ENCODE data around the gene SDR9C7. TPM values are rescaled to one million over a fixed set of nuclear protein-coding genes. Genes with fewer than 3 reads are reported as not detected.
A peak's percentile ranks its signal among the peaks of the same experiment; 100 is the strongest.

The SDR9C7 gene
- total RNA-seq, 1 experiment from 2014 or later: not detected

GRCh38 chr12:56951582-56952339 lies 17.6 kb upstream of the SDR9C7 start:
- no peaks in the 10 kb centered on the region for H3K27me3 Mint-ChIP-seq (ENCODE audit: insufficient read depth, unreplicated experiment)
- H3K27ac Mint-ChIP-seq (ENCODE audit: low read depth, unreplicated experiment): no peak overlapping the region
- no TSS peak for BruUV-seq (replicated peaks)
- intact Hi-C loops (cut with micrococcal nuclease): no loop called here
- H3K4me1 Mint-ChIP-seq (ENCODE audit: insufficient read depth, unreplicated experiment): peaks cover 22% of the 10 kb centered on the region
- no peaks in the 10 kb centered on the region for H3K9me3 Mint-ChIP-seq (ENCODE audit: unreplicated experiment)
- TF ChIP-seq, protein P1, sequence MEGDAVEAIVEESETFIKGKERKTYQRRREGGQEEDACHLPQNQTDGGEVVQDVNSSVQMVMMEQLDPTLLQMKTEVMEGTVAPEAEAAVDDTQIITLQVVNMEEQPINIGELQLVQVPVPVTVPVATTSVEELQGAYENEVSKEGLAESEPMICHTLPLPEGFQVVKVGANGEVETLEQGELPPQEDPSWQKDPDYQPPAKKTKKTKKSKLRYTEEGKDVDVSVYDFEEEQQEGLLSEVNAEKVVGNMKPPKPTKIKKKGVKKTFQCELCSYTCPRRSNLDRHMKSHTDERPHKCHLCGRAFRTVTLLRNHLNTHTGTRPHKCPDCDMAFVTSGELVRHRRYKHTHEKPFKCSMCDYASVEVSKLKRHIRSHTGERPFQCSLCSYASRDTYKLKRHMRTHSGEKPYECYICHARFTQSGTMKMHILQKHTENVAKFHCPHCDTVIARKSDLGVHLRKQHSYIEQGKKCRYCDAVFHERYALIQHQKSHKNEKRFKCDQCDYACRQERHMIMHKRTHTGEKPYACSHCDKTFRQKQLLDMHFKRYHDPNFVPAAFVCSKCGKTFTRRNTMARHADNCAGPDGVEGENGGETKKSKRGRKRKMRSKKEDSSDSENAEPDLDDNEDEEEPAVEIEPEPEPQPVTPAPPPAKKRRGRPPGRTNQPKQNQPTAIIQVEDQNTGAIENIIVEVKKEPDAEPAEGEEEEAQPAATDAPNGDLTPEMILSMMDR (IDR thresholded peaks at IDR 0.05; ENCODE audit: unreplicated experiment): no peak
- ChIA-PET POLR2A (interaction anchor here (0.6 kb wide), 2 partner anchors 94 to 235 kb away, joined by 3 read pairs; no protein-coding TSS in a partner anchor), CTCF (interaction anchor here (0.5 to 1.2 kb wide), 3 partner anchors 91 to 194 kb away, joined by 3 to 5 read pairs (median 3); no protein-coding TSS in a partner anchor)
- DNase-seq (ENCODE audit: unreplicated experiment): no peak
- H3K36me3 Mint-ChIP-seq (ENCODE audit: insufficient read depth, unreplicated experiment): no peaks in the 10 kb centered on the region
- no peak overlapping the region for H3K4me3 Mint-ChIP-seq (ENCODE audit: unreplicated experiment)

DNA sequence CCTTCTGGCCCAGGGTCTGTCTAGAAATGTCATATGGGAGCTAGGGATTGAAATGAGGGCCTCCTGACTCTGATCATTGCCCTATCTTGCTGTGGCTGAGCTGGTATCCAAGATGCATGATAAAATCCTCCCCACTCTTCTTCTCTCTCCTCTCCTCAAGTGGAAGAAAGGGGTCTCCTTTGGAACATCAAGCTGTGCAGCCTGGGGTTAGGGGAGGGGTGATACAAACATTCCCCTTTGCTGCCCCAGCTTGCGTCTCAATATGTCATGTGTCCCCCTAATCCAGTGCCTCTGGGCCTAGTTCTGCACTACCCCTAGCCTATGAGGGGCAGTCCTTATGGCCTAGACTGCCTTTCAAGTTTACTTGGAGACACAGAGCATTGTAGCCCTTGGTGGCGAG lies 14.7 kb upstream of the SDR9C7 start:
- H3K9me3 Mint-ChIP-seq (ENCODE audit: unreplicated experiment): no peaks in the 10 kb centered on the region
- peaks cover 6% of the 10 kb centered on the region for H3K4me1 Mint-ChIP-seq (ENCODE audit: insufficient read depth, unreplicated experiment)
- intact Hi-C loops (cut with micrococcal nuclease): no loop called here
- H3K4me3 Mint-ChIP-seq (ENCODE audit: unreplicated experiment): no peak overlapping the region
- ChIA-PET CTCF (interaction anchor here (0.7 to 1.4 kb wide), 4 partner anchors 37 to 461 kb away, joined by 3 to 7 read pairs (median 4); no protein-coding TSS in a partner anchor), POLR2A (interaction anchor here (0.6 to 1.9 kb wide), 2 partner anchors 51 to 223 kb away, joined by 3 to 7 read pairs; no protein-coding TSS in a partner anchor)
- H3K27me3 Mint-ChIP-seq (ENCODE audit: insufficient read depth, unreplicated experiment): no peaks in the 10 kb centered on the region
- DNase-seq (ENCODE audit: unreplicated experiment): no peak
- H3K36me3 Mint-ChIP-seq (ENCODE audit: insufficient read depth, unreplicated experiment): no peaks in the 10 kb centered on the region
- no TSS peak for BruUV-seq (replicated peaks)
- TF ChIP-seq, protein P1 (IDR thresholded peaks at IDR 0.05; ENCODE audit: unreplicated experiment): no peak
- no peak overlapping the region for H3K27ac Mint-ChIP-seq (ENCODE audit: low read depth, unreplicated experiment)

GRCh38 chr12:56948457-56948777 lies 14.2 kb upstream of the SDR9C7 start:
- ChIA-PET POLR2A (interaction anchor here (0.5 to 1.9 kb wide), 4 partner anchors 50 to 222 kb away, joined by 3 to 7 read pairs (median 3); no protein-coding TSS in a partner anchor), CTCF (interaction anchor here (0.6 to 1.4 kb wide), 7 partner anchors 11 to 752 kb away, joined by 3 to 7 read pairs (median 3); no protein-coding TSS in a partner anchor)
- Mint-ChIP-seq H3K36me3 (ENCODE audit: insufficient read depth, unreplicated experiment) (no peaks in the 10 kb centered on the region), H3K4me3 (ENCODE audit: unreplicated experiment) (no peak overlapping the region), H3K9me3 (ENCODE audit: unreplicated experiment) (no peaks in the 10 kb centered on the region), H3K27ac (ENCODE audit: low read depth, unreplicated experiment) (no peak overlapping the region), H3K4me1 (ENCODE audit: insufficient read depth, unreplicated experiment) (peaks cover 6% of the 10 kb centered on the region), H3K27me3 (ENCODE audit: insufficient read depth, unreplicated experiment) (no peaks in the 10 kb centered on the region)
- DNase-seq (ENCODE audit: unreplicated experiment): no peak
- TF ChIP-seq, protein P1 (IDR thresholded peaks at IDR 0.05; ENCODE audit: unreplicated experiment): no peak
- no TSS peak for BruUV-seq (replicated peaks)
- intact Hi-C loops (cut with micrococcal nuclease): no loop called here

- no peaks in the 10 kb centered on the region for H3K9me3 Mint-ChIP-seq (ENCODE audit: unreplicated experiment)
- intact Hi-C loops (cut with micrococcal nuclease): loop anchor here (2.0 kb wide), 1 partner anchor 39 kb away; no protein-coding TSS in a partner anchor
- H3K27me3 Mint-ChIP-seq (ENCODE audit: insufficient read depth, unreplicated experiment): no peaks in the 10 kb centered on the region
- H3K36me3 Mint-ChIP-seq (ENCODE audit: insufficient read depth, unreplicated experiment): no peaks in the 10 kb centered on the region
- H3K27ac Mint-ChIP-seq (ENCODE audit: low read depth, unreplicated experiment): no peak overlapping the region
- DNase-seq (ENCODE audit: unreplicated experiment): peak; percentile 35
- peaks cover 7% of the 10 kb centered on the region for H3K4me1 Mint-ChIP-seq (ENCODE audit: insufficient read depth, unreplicated experiment)
- H3K4me3 Mint-ChIP-seq (ENCODE audit: unreplicated experiment): no peak overlapping the region
- BruUV-seq (replicated peaks): no TSS peak
- POLR2A ChIA-PET: interaction anchor here (0.5 to 1.1 kb wide), 3 partner anchors 9 to 164 kb away, joined by 3 read pairs; partner anchors contain the start of gene RDH16
- CTCF ChIA-PET: interaction anchor here (0.6 to 1.4 kb wide), 6 partner anchors 12 to 751 kb away, joined by 3 to 7 read pairs (median 4); no protein-coding TSS in a partner anchor
- TF ChIP-seq, protein P1 (IDR thresholded peaks at IDR 0.05; ENCODE audit: unreplicated experiment): no peak
Observed at GRCh38 chr12:56947633-56948456, 13.6 kb upstream of the SDR9C7 start.
